NAMALWA (cell line): ENCODE data around the gene LRRC66.

ENCODE experiments used
- DNase-seq: peaks from one replicate; pipeline ENCODE4 v3.0.0-alpha.2; 2015; ENCODE audit warnings: low spot score

Gene LRRC66, protein sequence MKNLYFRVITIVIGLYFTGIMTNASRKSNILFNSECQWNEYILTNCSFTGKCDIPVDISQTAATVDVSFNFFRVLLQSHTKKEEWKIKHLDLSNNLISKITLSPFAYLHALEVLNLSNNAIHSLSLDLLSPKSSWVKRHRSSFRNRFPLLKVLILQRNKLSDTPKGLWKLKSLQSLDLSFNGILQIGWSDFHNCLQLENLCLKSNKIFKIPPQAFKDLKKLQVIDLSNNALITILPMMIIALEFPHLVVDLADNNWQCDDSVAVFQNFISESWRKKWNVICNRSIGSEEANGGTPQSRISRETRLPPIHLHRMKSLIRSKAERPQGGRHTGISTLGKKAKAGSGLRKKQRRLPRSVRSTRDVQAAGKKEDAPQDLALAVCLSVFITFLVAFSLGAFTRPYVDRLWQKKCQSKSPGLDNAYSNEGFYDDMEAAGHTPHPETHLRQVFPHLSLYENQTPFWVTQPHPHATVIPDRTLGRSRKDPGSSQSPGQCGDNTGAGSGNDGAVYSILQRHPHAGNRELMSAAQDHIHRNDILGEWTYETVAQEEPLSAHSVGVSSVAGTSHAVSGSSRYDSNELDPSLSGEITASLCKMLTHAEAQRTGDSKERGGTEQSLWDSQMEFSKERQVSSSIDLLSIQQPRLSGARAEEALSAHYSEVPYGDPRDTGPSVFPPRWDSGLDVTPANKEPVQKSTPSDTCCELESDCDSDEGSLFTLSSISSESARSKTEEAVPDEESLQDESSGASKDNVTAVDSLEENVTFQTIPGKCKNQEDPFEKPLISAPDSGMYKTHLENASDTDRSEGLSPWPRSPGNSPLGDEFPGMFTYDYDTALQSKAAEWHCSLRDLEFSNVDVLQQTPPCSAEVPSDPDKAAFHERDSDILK

DNA sequence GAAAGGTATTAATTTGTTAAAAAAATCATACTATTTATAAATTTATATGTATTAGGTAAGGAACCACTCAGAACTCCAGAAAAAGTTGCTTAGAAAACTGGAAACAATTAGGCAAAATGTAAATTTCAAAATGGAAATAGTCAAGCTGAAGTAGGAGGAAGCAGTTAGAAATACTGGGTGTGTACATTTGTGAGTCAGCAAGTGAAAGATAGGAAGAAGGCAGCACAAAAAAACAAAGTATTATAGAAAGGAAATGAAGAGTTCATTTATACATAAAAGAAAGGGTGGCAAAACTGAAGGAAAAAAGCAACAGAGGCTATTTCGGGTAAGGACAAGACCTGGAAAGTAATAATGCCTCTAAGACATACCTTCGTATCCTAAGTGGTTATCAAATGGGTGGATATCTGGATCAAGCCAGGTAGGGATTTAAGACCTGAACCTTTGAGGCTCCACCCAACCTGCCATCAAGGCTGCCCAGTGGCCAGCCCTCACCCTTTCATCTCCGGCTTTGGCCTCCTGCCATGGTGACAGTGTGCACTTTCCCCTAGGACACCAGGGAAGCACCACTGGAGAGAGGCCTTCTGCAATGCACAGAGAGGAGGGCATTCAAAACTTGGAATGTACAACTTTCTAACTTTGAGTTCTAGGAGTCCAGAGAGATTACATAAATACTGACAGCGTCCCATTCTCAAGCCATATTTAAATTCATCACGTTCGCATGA, at the start of gene LRRC66:
LRRC66 (minus strand) TSS at position 428 of the 722 bp plus-strand sequence. CDS start 2,750 bp downstream, outside the sequence.
- no peak for DNase-seq

DNA sequence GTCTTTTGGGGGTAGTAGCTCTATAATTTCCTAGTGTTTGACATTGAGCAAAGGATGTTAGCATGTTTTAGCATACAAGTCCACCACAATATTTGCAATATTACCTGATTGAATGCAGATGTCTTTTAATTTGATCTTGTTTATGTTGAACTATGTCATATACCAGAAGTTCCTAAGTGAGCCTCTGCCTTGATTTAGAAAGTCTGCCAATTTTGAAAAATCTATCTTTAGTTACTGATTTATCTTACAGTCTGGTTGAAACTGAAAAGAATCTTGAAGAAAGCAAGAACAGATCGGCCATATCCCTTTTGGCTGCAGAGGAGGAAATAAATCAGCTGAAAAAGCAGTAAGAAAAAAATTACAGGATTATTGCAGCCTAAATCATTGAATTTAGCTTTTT, 49.4 kb upstream of the LRRC66 start:
- no peak for DNase-seq

DNA sequence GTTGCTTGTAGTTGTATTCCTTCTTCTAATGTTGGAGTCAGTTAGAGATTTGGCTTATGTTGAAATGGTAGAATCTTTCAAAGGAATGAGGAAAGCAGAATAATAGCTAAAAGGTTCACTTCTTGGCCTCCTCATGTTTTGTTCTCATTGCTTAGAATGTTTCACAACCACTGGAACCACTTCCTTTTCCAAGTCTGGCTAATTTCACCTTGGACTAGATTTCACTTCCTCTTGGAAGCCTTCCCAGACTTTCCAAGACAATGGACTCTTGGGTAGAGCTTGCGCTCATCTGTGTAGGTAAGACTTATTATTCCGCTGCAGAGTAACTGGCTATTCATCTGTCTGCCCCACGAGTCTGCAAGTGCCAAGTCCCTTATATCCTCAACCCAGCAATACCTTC, 39.2 kb upstream of the LRRC66 start:
- DNase-seq: no peak

DNA sequence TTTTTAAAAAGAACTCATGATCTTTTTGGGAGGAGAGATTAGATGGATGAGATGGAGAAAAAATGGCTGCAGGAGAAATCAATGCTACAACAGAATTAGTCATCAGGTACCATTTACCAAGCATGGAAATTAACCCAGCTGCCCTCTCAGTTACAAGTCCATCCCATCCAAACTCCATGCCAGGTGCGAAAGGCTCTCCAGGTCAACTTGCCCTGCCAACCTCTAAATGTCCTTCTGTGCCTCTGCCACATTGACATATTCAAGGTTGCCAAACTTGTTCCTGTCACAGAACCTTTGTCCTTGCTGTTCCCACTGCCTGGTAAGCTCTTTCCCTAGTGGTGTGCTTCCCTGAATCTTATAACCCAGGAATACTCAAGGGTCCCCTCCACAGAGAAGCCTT, 38.1 kb upstream of the LRRC66 start:
- DNase-seq: no peak

DNA sequence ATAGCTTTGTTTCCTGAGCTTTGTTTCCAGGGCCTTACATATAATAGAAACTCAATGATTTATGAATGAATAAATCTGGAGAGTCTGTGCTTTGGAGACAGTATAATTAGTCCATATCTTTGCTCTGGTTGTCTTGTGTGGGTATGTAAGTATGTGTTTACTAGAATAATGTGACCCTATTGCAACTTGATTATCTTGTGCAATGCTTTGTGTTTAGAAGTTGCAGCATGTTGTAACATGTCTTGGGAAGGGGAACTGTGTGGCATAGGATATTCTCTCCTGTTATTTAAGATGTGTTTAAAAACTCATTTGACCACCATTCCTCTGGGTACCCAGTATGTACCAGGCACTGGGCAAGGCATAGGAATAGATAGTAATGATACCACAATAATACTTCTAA, 37.0 kb upstream of the LRRC66 start:
- DNase-seq: no peak

DNA sequence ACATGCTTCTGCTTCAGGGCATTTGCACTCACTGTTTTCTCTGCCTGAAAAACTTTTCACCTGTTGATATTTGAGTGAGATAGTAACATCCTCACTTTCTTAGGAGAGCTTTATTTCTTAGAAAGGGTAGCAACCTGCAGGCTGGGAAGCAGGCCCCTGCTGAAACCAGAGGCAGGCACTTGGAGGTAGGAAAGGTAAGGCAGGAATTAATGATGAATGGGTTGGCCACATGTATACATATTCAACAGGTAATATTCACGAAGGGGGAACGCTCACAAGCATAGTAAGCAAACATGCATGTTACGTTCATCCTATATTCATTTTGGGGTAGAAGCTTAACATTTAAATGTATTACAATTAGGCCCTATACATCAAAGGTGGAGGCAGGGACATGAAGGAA, 34.1 kb upstream of the LRRC66 start:
- DNase-seq: no peak

DNA sequence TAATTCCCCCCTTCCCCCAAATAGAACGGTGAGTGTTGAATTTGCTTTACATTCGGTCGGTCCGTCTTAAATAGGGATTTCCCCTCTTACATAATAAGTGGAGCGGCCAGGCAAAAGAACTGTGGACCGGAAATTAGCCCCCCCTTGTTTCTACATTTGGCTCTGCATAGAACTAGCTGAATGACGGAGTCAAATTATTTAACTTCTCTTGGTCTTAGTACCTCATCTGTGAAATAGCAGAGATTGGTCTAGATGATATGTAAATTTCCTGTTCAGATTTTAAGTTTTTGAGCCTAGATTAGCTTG, 32.3 kb upstream of the LRRC66 start:
- DNase-seq: no peak

DNA sequence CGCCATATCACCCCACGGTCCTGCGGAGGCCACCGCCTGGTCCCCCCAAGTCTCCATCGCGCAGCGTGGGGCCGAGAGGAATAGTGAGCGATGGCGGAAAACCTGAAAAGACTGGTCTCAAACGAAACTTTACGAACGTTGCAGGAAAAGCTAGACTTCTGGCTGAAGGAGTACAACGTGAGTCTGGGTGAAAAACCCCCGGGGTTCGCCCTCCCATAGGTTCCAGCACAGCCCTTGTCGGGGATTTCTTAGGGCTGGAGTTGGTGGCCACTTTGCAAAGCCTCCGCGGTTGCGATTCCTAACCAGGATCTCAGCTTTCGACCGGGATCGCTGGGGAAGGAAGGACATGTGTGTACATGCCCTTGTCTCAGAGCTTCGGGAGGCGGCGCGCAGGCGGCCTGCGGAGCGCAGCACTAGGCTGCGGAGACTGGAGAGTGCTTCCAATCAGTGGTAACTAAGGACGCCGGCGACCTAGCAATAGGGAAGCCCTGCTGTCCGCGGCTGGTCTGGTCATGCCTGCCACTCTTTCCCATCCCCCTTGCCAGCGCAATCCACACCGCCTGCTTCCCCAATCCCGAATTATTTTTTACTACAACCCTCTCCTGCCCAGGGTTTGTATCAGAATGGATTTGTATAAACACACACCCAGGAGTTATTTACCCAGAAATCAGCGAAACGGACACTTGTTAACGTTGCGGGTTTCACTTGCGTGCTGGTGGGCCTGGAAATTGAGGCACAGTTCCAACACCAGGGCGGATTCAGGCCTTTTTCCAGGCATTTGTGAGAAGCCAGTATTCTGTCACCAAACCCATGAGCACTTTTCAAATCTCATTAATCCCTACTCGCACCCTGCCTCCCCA, 31.7 kb upstream of the LRRC66 start:
- no peak for DNase-seq

DNA sequence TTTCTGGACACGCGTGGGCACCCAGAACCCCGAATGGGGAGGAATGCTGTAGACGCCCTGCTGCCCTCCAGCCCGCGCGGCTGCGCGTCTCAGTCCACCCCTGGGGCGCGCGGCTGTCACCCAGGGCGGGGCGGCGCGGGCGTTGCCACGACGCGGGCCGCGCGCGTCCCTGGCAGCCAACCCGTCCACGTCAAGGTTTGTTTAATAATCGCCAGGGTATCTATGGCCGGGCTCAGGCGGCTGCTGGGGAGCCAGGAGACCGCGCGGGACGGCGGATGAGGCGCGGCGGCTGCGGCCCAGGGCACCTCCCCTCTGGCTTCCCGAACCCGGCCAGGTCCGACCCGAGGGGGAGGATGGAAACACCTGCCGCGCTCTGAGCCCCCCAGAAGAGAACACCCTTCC, 31.1 kb upstream of the LRRC66 start, which contains the start of gene SPATA18:
SPATA18 (plus strand) TSS at position 92 of the 402 bp plus-strand sequence. CDS start 401 bp downstream, outside the sequence.
- DNase-seq: no peak

DNA sequence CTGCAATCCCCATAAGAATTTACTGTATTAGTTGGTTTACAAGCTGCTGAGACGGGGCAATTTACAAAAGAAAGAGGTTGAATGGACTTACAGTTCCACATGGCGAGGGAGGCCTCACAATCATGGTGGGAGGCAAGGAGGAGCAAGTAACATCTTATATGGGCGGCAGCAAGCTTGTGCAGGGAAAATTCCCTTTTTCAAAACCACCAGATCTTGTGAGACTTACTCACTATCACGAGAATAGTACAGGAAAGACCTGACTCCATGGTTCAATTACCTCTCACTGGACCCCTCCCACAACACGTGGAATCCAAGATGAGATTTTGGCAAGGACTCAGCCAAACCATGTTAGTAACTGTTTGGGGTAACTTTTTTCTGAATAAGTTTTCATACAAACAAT, 29.1 kb upstream of the LRRC66 start:
- no peak for DNase-seq

DNA sequence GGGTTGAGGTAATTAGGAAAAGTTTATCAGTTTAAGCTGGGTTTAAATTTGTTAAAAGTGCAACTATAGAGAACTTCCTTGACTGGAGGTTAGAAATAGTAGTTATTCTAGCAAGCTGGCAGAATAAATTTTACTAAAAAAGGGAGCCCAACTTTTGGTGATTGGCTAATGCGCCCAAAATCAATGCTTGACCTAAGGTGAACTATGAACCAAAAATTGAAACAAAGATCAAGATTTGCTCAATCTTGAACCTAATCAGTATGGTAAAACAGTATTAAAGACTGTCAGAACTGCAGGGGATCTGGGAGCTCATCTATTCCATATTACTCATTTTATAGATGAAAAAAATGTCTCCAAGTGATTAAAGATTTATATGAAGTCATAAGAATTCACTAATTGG, 24.9 kb upstream of the LRRC66 start:
- no peak for DNase-seq

DNA sequence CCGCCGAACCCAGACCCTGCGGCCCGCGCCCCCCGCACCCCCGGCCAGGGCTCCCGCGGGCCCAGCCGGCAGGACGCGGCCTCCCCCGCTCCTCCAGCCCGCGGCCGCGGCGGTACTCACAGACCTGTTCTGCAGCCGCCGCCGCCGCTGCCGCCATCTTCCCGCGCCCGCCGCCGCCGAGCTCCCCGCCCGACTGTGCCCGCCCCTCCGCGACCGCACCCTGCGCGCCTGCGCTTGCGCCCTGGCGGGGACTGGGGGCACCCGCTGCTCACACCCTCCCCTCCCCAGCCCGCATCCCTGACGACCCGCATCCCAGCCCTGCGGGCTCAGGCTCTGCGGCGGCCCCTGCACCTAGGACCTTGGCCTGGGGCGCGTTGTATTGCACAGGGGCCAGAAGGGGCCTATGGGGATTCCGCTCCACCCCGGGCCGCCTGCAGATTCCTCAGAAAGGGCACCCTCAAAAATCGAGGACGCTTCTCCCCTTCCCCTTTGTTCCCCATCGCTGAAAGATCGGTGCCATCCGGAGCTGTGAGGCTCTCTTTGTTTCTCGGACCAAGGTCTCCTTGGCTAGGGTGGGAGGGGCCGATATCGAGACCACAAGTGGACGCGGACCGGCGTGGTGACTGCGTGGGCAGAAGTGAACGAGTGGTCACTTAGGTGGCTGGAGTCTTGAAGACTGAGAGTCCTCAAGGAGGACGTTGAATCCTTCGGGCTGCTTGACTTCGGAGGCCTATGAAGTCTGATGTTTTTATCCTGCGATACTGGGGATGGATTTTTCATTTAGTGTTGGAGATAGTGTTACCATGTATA, 18.1 kb upstream of the LRRC66 start, which contains the start of gene SGCB:
SGCB (minus strand) TSS at position 197 of the 810 bp plus-strand sequence; CDS start at position 157, 40 bp downstream.
- DNase-seq: peak; percentile 60

DNA sequence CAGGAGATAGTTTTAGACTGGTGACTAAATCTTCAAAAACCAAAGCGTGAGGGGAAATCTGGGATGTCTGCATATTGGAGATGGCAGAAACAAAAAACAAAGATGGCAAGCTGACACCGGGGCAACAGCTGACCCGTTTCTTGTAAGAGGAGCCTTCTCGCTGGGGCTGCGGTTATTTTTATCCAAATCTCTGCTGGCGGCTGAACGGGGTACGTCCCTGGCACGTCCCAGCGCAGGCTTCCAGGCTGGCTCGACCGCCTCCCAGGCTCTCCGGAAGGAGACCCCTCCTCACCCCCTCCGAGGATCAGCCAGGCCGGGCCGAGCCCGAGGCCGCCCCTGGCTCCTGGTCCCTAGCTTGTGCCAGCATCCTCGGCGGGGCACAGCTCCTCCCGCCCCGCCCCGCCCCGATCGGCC, 17.5 kb upstream of the LRRC66 start:
- peak; percentile 55 for DNase-seq

DNA sequence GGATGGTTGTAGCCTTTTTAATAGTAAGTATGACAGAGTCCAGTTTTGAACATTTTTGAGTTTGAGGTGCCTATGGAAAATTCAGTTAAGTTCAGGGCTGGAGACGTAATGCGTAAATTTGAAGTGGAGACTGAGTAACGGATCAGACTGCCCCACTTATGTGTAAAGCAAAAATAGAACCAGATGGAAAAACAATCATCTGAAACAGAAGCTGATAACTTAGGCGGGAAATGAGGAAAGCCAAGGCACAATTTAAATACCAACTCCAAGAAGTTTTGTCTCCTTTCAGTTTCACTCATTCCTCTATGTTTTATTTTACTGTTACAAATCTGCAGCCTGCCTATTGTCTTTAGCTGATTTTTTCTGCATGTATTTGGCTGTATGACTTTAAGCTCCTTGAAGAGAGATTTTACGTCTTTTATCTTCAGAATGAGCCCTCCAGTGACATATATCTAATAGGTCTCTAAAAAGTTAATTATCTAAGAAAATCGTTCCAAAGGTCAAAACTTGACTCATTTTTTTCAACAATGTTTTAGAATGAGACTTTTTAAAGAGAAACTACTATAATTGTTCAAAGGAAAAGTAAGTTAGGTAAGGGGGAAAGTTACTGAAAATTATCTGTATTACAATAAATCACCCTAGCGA, 16.8 kb upstream of the LRRC66 start:
- no peak for DNase-seq

DNA sequence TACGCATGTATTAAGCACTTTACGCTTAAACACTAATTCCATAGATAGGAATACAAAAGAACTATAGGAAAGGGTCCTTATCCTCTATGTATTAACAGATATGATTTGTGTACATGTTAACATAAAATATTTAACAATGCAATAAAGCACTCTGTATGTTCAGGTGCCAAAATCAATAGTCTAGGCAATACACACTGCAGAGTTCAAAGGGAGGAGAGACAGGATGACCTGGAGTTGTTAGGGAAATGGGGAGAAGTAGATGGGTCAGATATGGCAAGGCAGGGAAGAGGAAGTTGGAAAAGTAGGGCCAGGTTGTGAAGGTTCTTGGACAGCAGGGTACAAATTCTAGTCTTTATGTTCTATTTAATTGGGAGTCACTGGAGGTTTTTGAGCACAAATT, 15.0 kb upstream of the LRRC66 start:
- no peak for DNase-seq

DNA sequence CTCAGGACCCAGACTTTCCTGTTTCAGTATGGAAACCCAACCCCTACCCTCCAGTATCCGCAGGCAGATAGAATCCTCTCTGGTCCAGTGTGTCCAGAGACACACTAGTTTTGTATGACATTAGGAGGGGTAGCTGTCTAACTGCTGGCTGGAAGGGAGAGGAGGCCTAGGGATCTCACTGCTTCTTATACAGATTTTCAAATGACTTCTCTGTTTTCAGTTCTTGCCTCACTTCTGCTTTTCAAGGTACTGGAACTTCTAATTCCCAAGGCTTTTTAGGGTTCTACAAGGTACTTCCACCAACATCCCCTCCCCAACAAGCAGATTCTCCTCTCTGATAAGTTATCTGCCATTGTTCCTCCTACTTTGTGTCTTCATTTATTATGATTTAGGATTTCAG, 11.8 kb upstream of the LRRC66 start:
- DNase-seq: no peak

DNA sequence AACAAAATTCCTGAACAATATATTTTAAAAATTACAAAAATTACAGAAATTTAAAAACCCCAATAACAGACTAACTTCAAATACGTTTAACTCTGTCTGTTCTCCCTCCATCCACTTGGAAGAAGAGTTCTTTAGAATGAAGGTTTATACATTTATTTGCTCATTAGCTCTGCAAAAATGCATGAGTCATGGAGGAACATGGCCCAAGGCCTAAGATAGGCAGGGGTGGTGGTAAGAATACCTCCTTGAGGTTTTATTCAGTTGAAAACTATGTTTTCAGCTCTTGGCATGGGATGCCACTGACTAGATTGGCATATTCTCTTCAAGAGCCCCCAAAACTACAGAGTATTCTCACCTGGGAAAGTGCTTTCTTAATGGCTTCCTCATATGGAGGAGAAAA, 8.8 kb upstream of the LRRC66 start:
- DNase-seq: no peak

DNA sequence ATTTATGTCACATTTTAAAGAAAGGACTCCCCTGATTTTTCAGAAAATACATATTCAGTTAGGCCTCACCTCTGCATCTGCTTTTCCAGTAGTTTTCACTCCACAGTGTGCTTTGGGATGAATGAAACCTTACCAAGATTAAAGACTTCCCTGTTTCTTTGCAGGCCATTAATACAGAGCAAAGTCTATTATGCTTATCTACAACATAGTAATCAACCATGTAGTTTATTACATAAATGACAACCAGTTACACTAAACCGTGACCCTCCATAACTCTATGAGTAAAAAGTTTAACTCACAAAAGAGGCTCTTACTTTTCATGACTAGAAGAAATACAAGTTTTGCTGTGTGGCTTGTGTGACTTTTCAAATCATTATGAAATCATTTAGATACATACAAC, 2.3 kb downstream of the LRRC66 start:
- no peak for DNase-seq

DNA sequence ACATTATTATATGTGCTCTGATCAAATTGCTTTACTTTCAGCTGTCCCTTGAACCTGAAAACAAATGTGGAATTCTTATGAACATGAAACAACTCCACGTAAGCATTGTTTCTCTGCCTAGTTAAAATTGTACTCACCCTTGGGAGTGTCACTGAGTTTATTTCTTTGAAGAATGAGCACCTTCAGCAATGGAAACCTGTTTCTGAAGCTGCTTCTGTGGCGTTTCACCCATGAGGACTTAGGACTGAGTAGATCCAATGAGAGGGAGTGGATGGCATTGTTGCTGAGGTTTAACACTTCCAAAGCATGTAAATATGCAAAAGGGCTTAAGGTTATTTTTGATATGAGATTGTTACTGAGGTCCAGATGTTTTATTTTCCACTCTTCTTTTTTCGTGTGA, 3.2 kb downstream of the LRRC66 start:
- DNase-seq: no peak

DNA sequence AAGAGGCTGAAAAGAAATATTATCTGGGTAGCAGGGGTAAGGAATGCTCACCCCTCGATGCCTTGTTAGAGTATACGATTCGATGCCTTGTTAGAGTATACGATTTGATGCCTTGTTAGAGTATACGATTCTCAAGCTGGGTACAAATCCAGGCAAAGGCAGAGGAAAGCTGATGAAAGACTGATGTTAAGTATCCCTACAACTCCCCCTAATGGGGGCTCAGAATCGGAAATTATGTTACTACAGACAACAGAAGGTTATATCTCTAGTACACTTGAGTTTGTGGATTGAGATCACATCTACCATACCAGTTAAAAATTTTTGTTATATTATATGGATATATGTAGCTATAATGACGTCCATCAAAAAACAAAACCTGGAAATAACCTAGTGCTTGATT, 4.8 kb downstream of the LRRC66 start:
- DNase-seq: peak; percentile 22
